Heart left ventricle (tissue), 16 donors: Measurements from ENCODE around the gene SENP6. TPM values are rescaled to one million over a fixed set of nuclear protein-coding genes. Genes with fewer than 3 reads are reported as not detected.

Experiments used
- ATAC-seq, 4 donors: fragments of 200-7000 bp; cut with Tn5 transposase; one replicate each; pipeline ENCODE4 v1.9.1; 2020 to 2022; ENCODE audit warnings: moderate library complexity in 4 of 4, mild to moderate bottlenecking in 3 of 4, moderate number of reproducible peaks in 1 of 4
- DNase-seq, 5 donors: peaks; one replicate each; pipeline ENCODE4 v3.0.0-alpha.2; 2020
- H3K27ac ChIP-seq, 12 donors: fragments of 200-600 bp; sonication (generic) in 4 of 12; one replicate each; pipeline versions ENCODE4 v1.5.0 to v1.8.0; 2016 to 2022; ENCODE audit warnings: mild to moderate bottlenecking in 2 of 12
- H3K27me3 ChIP-seq, 9 donors: fragments of 200-600 bp; sonication (generic) in 2 of 9; one replicate each; pipeline versions ENCODE4 v1.5.1 to v1.8.0; 2016 to 2022; ENCODE audit warnings: mild to moderate bottlenecking in 3 of 9
- H3K36me3 ChIP-seq, 9 donors: fragments of 200-600 bp; sonication (generic) in 2 of 9; one replicate each; pipeline versions ENCODE4 v1.5.0 to v1.8.0; 2018 to 2022; ENCODE audit warnings: mild to moderate bottlenecking in 2 of 9
- H3K4me1 ChIP-seq, 12 donors: fragments of 200-600 bp; sonication (generic) in 4 of 12; one replicate each; pipeline versions ENCODE4 v1.5.0 to v1.8.0; 2016 to 2022; ENCODE audit warnings: mild to moderate bottlenecking in 3 of 12
- H3K4me3 ChIP-seq, 12 donors: fragments of 200-600 bp; sonication (generic) in 4 of 12; one replicate each; pipeline versions ENCODE4 v1.5.0 to v1.8.0; 2017 to 2022; ENCODE audit warnings: mild to moderate bottlenecking in 9 of 12, moderate library complexity in 4 of 12
- H3K9me3 ChIP-seq, 12 donors: fragments of 200-600 bp; sonication (generic) in 4 of 12; one replicate each; pipeline versions ENCODE4 v1.5.0 to v1.8.0; 2016 to 2022; ENCODE audit warnings: mild to moderate bottlenecking in 1 of 12
- POLR2A ChIP-seq, 2 donors: fragments of 450-650 bp; IDR thresholded peaks; one replicate each; pipeline ENCODE4 v1.6.1; 2017; ENCODE audit warnings: antibody characterized with exemption in 2 of 2, mild to moderate bottlenecking in 2 of 2, moderate library complexity in 2 of 2
- WGBS, 4 donors: extraction: QIAGEN DNeasy Blood & Tissue Kit in 2 of 4; methylation state at CpG; one replicate each; pipeline versions ENCODE4 v1.1.5 to v1.1.7; 2013 to 2018; 5-methylcytosine and 5-hydroxymethylcytosine counted together
- intact Hi-C, 10 donors: fragments of 100-400 bp; cut with DNase I; formaldehyde crosslinking; loops; one replicate each; pipeline versions ENCODE4 v1.11.1 to v1.14.2; 2022
- polyA plus RNA-seq, 2 donors: library from polyadenylated mRNA; stranded (reverse); fragments of 200-250 nt; gene quantifications; one replicate each; pipeline ENCODE4 v1.2.3, GENCODE V29; 2013
- total RNA-seq, 9 donors: library from RNA; depleted of rRNA in 2 of 9; stranded (reverse); fragments of >200 nt in 2 of 9; fragmentation: NEBNext Ultra II Directional in 3 of 9; extraction: Animal tissue kit (Norgen Biotek cat#: 25700) in 3 of 9; gene quantifications; one replicate each; pipeline versions ENCODE4 v1.1.0 to v1.2.4, GENCODE V29; 2016 to 2023
- TF ChIP-seq, protein P1 (sequence below), 12 donors: fragments of 200-600 bp; sonication (generic) in 4 of 12; IDR thresholded peaks; one replicate each; pipeline versions ENCODE4 v1.5.0 to v1.8.0; 2018 to 2022; ENCODE audit warnings: antibody characterized with exemption in 12 of 12, mild to moderate bottlenecking in 5 of 12
- donor health status: ischemic (EF 13 %, LVEDD 7.1; RV severe dilation, severe dysfunction).
- donor health status: healthy with polysubstance abuse.
- donor health status: DM: no; HTN: yes; CAD: no.
- donor health status: DM: no; HTN: no; CAD: no.
- donor health status: ischemic (EF 25% LVEDD 6.9; RV normal size, moderate dysfunction).
- donor health status: ischemic (EF 25% LVEDD 5.7; RV mildly dilated, moderate dysfunction).
- donor health status: healthy.
- donor health status: DM: yes; HTN: yes; CAD: no.
- donor health status: ischemic (EF 35%, LVEDD 5.7; RV mildly dilated, moderate dysfunction).
- donor health status: nonischemic (EF 11% LVEDD 7.7; RV severe dilation, severe dysfunction).
- donor health status: DM: yes; HTN: yes; CAD: no.
- donor health status: PGD.
- donor health status: ischemic (EF 29% LVEDD 5.4; RV normal size, mild dysfunction).
- donor health status: nonischemic (EF 23%, LVEDD 6.1; RV moderate dilation, normal function).

Gene SENP6
- total and polyA plus RNA-seq, 11 donors, result 16.2 to 71.5 (median 53.9) TPM

DNA sequence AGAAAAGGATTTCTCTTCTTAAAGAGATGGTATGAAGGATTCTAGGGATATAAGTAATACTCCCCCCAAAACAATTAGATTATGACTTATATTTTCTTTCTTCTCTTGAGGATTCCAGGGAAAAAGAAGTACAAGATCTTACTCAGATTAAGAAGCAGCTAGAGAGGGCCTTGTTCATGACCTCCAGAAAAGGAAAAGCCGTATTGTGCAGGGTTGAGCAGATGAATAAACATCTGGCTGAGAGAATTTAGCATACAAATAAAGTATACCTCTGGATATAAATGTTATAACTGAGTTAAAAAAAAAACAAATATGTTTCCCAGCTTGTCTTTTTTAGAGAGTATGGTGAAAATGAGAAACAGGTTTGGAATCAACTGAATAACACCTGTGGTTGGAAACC, 158.6 kb downstream of the SENP6 start:
- H3K36me3 ChIP-seq, result peaks cover 0 to 5% (median 0%) of the 10 kb centered on the region in 9 donors

DNA sequence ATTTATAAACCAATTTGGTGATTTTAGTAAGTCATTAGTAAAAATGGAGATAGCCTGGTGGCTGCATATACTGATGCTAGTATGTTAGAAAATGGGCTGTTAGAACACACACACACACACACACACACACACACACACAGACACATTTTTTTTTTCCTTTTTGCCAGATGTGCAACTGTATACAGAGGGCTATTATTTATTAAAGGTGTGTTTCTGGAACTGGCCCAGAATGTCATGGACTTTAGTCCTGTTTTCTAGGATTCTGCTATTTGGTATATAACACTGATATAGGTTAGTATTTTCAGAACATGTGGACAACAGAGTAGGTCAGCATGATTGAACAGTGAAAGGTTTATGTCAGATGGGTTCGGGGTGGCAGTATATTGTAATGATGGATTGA, 159.8 kb downstream of the SENP6 start:
- WGBS, 4 donors, result 96 to 100% (median 98%) methylated on average over 1 of the region's 1 CpG

More for the DNA sequence above, 158.6 kb downstream of the SENP6 start:
- H3K4me3 ChIP-seq, result no peak overlapping the region
- 71 to 84% (median 73%) methylated on average over 1 of the region's 1 CpG for WGBS, 4 donors
- ATAC-seq (no peak), DNase-seq (no peak)
- no peaks in the 10 kb centered on the region for H3K9me3 ChIP-seq
- H3K27ac ChIP-seq, result no peak overlapping the region
- H3K27me3 ChIP-seq, result peaks cover 0 to 3% (median 0%) of the 10 kb centered on the region in 9 donors
- intact Hi-C loops, result no loop called here
- TF ChIP-seq POLR2A (IDR thresholded peaks at IDR 0.05), result no peak
- TF ChIP-seq, protein P1, sequence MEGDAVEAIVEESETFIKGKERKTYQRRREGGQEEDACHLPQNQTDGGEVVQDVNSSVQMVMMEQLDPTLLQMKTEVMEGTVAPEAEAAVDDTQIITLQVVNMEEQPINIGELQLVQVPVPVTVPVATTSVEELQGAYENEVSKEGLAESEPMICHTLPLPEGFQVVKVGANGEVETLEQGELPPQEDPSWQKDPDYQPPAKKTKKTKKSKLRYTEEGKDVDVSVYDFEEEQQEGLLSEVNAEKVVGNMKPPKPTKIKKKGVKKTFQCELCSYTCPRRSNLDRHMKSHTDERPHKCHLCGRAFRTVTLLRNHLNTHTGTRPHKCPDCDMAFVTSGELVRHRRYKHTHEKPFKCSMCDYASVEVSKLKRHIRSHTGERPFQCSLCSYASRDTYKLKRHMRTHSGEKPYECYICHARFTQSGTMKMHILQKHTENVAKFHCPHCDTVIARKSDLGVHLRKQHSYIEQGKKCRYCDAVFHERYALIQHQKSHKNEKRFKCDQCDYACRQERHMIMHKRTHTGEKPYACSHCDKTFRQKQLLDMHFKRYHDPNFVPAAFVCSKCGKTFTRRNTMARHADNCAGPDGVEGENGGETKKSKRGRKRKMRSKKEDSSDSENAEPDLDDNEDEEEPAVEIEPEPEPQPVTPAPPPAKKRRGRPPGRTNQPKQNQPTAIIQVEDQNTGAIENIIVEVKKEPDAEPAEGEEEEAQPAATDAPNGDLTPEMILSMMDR (IDR thresholded peaks at IDR 0.05), result no peak
- H3K4me1 ChIP-seq, result peaks cover 0 to 18% (median 2%) of the 10 kb centered on the region in 12 donors

DNA sequence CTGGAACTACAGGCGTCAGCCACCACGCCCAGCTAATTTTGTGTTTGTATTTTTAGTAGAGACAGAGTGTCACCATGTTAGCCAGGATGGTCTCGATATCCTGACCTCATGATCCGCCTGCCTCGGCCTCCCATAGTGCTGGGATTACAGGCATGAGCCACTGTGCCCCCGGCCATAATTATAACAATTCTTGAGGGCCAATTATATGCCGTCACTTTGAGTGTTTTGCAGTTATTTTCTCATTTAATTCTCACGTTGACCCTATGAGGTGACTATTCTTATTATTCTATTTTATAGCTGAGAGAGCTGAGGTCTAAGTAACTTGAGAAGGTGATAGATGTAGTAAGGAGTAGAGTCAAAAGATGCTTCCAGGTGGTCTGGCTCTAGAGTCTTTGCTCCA, 160.4 kb downstream of the SENP6 start:
- no peaks in the 10 kb centered on the region for H3K9me3 ChIP-seq
- ATAC-seq (no peak), DNase-seq (no peak)
- H3K27ac ChIP-seq, result no peak overlapping the region
- intact Hi-C loops, result no loop called here
- H3K4me1 ChIP-seq, result peaks cover 0 to 18% (median 2%) of the 10 kb centered on the region in 12 donors
- TF ChIP-seq, protein P1 (IDR thresholded peaks at IDR 0.05), result no peak
- TF ChIP-seq POLR2A (IDR thresholded peaks at IDR 0.05), result no peak
- peaks cover 0 to 3% (median 0%) of the 10 kb centered on the region in 9 donors for H3K27me3 ChIP-seq
- no peak overlapping the region for H3K4me3 ChIP-seq
- WGBS, 4 donors, result 95 to 98% (median 97%) methylated on average over 8 of the region's 8 CpGs
- peaks cover 0 to 5% (median 0%) of the 10 kb centered on the region in 9 donors for H3K36me3 ChIP-seq

More for the DNA sequence above, 159.8 kb downstream of the SENP6 start:
- Histone ChIP-seq H3K36me3 (peaks cover 0 to 5% (median 0%) of the 10 kb centered on the region in 9 donors), H3K27me3 (peaks cover 0 to 3% (median 0%) of the 10 kb centered on the region in 9 donors), H3K27ac (no peak overlapping the region), H3K9me3 (no peaks in the 10 kb centered on the region), H3K4me3 (no peak overlapping the region), H3K4me1 (peaks cover 0 to 18% (median 2%) of the 10 kb centered on the region in 12 donors)
- no peak for TF ChIP-seq POLR2A (IDR thresholded peaks at IDR 0.05)
- TF ChIP-seq, protein P1 (IDR thresholded peaks at IDR 0.05), result no peak
- intact Hi-C loops, result no loop called here
- DNase-seq (no peak), ATAC-seq (no peak)

DNA sequence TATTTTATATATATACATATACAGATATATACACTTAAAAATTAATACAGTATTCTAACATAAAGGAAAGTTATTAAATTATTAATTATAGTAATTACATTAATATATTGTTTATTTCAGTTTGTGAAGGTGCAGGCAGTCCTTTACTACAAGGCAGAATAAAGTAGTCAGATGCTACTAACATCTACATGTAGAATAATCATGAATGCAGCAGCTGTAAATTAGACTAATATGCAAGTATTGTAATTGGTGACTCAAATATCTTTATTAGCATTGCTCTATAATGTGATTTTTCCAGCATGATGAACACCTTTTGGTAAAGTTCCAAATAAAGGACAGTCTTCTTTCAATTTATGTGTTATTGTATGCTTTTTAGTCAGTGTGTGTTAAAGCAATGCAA, 164.7 kb downstream of the SENP6 start:
- TF ChIP-seq, protein P1 (IDR thresholded peaks at IDR 0.05), result no peak
- TF ChIP-seq POLR2A (IDR thresholded peaks at IDR 0.05), result no peak
- no peak overlapping the region for H3K27ac ChIP-seq
- DNase-seq, result no peak
- H3K9me3 ChIP-seq, result no peaks in the 10 kb centered on the region
- H3K27me3 ChIP-seq, result no peaks in the 10 kb centered on the region
- intact Hi-C loops, result no loop called here
- ATAC-seq, result no peak
- peaks cover 0 to 5% (median 0%) of the 10 kb centered on the region in 9 donors for H3K36me3 ChIP-seq
- H3K4me3 ChIP-seq, result no peak overlapping the region
- H3K4me1 ChIP-seq, result no peaks in the 10 kb centered on the region

Other genes starting within 250 kb of the SENP6 start
- 100 to 1,000 TPM in 8 of 9 donors, 10 to 100 TPM in 1; 91.1 to 230 (median 177) TPM for gene FILIP1, start 108.1 kb upstream of the SENP6 start, total RNA-seq
- 10 to 100 TPM; 49.2 to 63.1 TPM for gene FILIP1, start 108.1 kb upstream of the SENP6 start, polyA plus RNA-seq
- 1 to 10 TPM; 4.2 to 9.5 (median 5.8) TPM for gene MYO6, start 147.4 kb downstream of the SENP6 start, total RNA-seq
- gene MYO6, start 147.4 kb downstream of the SENP6 start, polyA plus RNA-seq, result 1 to 10 TPM; 3.1 to 4.1 TPM